GM12891 (cell line): ENCODE measurements around the gene PSMD3.

Experiments used
- PAX5 ChIP-seq: IDR thresholded peaks from 2 replicates; pipeline ENCODE4 v1.6.1; 2011; ENCODE audit warnings: low read length, moderate library complexity, mild to moderate bottlenecking; ENCODE audit not compliant: insufficient read depth, severe bottlenecking
- POLR2A ChIP-seq: IDR thresholded peaks from 2 replicates; pipeline ENCODE4 v1.6.1; 2011; ENCODE audit warnings: low read depth, low read length, control low read depth
- POLR2AphosphoS5 ChIP-seq: IDR thresholded peaks from 2 replicates; pipeline ENCODE4 v1.6.1; 2011; ENCODE audit warnings: low read depth, low read length, control low read depth
- SPI1 ChIP-seq: IDR thresholded peaks from 2 replicates; pipeline ENCODE4 v1.6.1; 2011; ENCODE audit warnings: low read depth, low read length, control low read depth
- TAF1 ChIP-seq: IDR thresholded peaks from 2 replicates; pipeline ENCODE4 v1.6.1; 2011; ENCODE audit warnings: low read depth, low read length, control low read depth

- no peak for TF ChIP-seq TAF1
- TF ChIP-seq POLR2A: no peak
- TF ChIP-seq POLR2AphosphoS5: no peak
- no peak for TF ChIP-seq SPI1
- no peak for TF ChIP-seq PAX5
These were observed 41.5 kb upstream of the PSMD3 start for GRCh38 chr17:39939106-39939505.
